ENCODE data around the gene PRICKLE2.

PRICKLE2 gene

GRCh38 chr3:64262574-64263114 lies 37.4 kb upstream of the PRICKLE2 start:
- Histone ChIP-seq H3K9ac (ENCODE audit: low read length) (no peak overlapping the region), H4K20me1 (ENCODE audit: insufficient read depth, low read length) (no peaks in the 10 kb centered on the region), H2AFZ (ENCODE audit: low read length) (no peak overlapping the region), H3K9me3 (ENCODE audit: low read length) (no peaks in the 10 kb centered on the region), H3K27ac (ENCODE audit: low read depth, low read length, poor library complexity, severe bottlenecking) (no peak overlapping the region), H3K4me2 (ENCODE audit: low read length) (no peak overlapping the region), H3K4me3 (ENCODE audit: low read depth, low read length, poor library complexity, severe bottlenecking) (no peak overlapping the region), H3F3A (ENCODE audit: insufficient read depth, low read length) (no peaks in the 10 kb centered on the region), H3K4me1 (ENCODE audit: insufficient read depth, low read length, severe bottlenecking) (no peaks in the 10 kb centered on the region), H3K9me2 (ENCODE audit: low read depth, low read length) (no peaks in the 10 kb centered on the region), H3K27me3 (ENCODE audit: insufficient read depth, low read length) (no peaks in the 10 kb centered on the region), H3K36me3 (ENCODE audit: insufficient read depth, low read length) (no peaks in the 10 kb centered on the region), H3K79me2 (ENCODE audit: insufficient read depth, low read length) (no peaks in the 10 kb centered on the region)
- TF ChIP-seq EZH2 (IDR thresholded peaks at IDR 0.05; ENCODE audit: borderline replicate concordance, low read length) (no peak), CTCF (IDR thresholded peaks at IDR 0.05; ENCODE audit: low read length) (no peak)

- Histone ChIP-seq H3K4me2 (ENCODE audit: low read length) (no peak overlapping the region), H3K9me3 (ENCODE audit: low read length) (no peaks in the 10 kb centered on the region), H3F3A (ENCODE audit: insufficient read depth, low read length) (no peaks in the 10 kb centered on the region), H2AFZ (ENCODE audit: low read length) (no peak overlapping the region), H3K4me3 (ENCODE audit: low read depth, low read length, poor library complexity, severe bottlenecking) (no peak overlapping the region), H3K9me2 (ENCODE audit: low read depth, low read length) (no peaks in the 10 kb centered on the region), H3K79me2 (ENCODE audit: insufficient read depth, low read length) (no peaks in the 10 kb centered on the region), H3K36me3 (ENCODE audit: insufficient read depth, low read length) (no peaks in the 10 kb centered on the region), H3K4me1 (ENCODE audit: insufficient read depth, low read length, severe bottlenecking) (no peaks in the 10 kb centered on the region), H3K9ac (ENCODE audit: low read length) (no peak overlapping the region), H3K27ac (ENCODE audit: low read depth, low read length, poor library complexity, severe bottlenecking) (no peak overlapping the region), H4K20me1 (ENCODE audit: insufficient read depth, low read length) (no peaks in the 10 kb centered on the region), H3K27me3 (ENCODE audit: insufficient read depth, low read length) (no peaks in the 10 kb centered on the region)
- no peak for TF ChIP-seq CTCF (IDR thresholded peaks at IDR 0.05; ENCODE audit: low read length)
Measured at GRCh38 chr3:64260431-64260830, 35.2 kb upstream of the PRICKLE2 start.

GRCh38 chr3:64259636-64260035 lies 34.4 kb upstream of the PRICKLE2 start:
- Histone ChIP-seq H3K4me1 (ENCODE audit: insufficient read depth, low read length, severe bottlenecking) (no peaks in the 10 kb centered on the region), H3K9ac (ENCODE audit: low read length) (no peak overlapping the region), H3K36me3 (ENCODE audit: insufficient read depth, low read length) (no peaks in the 10 kb centered on the region), H3K27me3 (ENCODE audit: insufficient read depth, low read length) (no peaks in the 10 kb centered on the region), H4K20me1 (ENCODE audit: insufficient read depth, low read length) (no peaks in the 10 kb centered on the region), H3F3A (ENCODE audit: insufficient read depth, low read length) (no peaks in the 10 kb centered on the region), H3K9me2 (ENCODE audit: low read depth, low read length) (no peaks in the 10 kb centered on the region), H3K79me2 (ENCODE audit: insufficient read depth, low read length) (no peaks in the 10 kb centered on the region), H3K4me3 (ENCODE audit: low read depth, low read length, poor library complexity, severe bottlenecking) (no peak overlapping the region), H3K9me3 (ENCODE audit: low read length) (no peaks in the 10 kb centered on the region), H2AFZ (ENCODE audit: low read length) (no peak overlapping the region), H3K27ac (ENCODE audit: low read depth, low read length, poor library complexity, severe bottlenecking) (no peak overlapping the region), H3K4me2 (ENCODE audit: low read length) (no peak overlapping the region)
- TF ChIP-seq EZH2 (IDR thresholded peaks at IDR 0.05; ENCODE audit: borderline replicate concordance, low read length) = no peak
- TF ChIP-seq CTCF (IDR thresholded peaks at IDR 0.05; ENCODE audit: low read length) = no peak
